ENCODE results near the gene SLC6A11. TPM values are rescaled to one million over a fixed set of nuclear protein-coding genes. Genes with fewer than 3 reads are reported as not detected.

The SLC6A11 gene
- total RNA-seq, 1 experiment from 2014 or later, result not detected

DNA sequence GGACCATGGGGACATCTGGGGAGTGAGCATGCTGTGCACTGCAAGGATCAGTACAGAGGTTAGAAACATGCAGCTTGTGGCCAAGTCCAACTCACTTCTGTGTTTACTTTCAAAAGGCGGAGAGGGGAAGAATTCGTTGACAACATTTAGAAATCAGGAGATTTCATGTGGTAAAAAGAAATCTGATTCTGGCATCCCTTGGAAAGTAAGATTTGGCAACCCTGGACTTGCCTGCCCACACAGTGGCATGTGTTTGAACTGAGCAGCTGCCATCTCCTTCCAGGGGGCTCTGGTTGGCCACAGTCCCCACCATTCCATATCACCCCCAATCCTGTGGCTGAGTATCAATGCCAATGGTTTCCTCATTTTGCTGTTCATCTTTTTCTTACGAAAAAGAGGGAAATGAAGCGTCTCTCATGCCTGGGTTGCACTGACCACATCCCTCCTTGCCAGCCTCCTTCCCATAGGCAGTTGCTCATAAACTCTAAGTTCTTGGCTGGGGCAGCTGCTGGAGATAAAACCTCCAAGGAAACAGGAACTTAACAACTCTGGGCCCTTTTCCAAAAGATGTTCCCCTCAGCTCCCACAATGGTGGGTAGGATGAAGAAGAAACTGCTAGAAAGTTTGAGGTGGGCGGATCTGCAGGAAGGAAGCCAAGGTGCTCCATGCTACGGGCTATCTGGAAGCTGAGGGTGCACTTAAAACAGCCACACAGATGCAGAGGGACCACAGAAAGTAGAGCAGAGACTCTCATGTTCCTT lies 29.2 kb downstream of the SLC6A11 start:
- H3K27me3 ChIP-seq (replicated peaks; ENCODE audit: insufficient read depth, low read depth, low read length, poor library complexity), result peaks cover 16% of the 10 kb centered on the region
- CTCF ChIA-PET, result no interaction called here

DNA sequence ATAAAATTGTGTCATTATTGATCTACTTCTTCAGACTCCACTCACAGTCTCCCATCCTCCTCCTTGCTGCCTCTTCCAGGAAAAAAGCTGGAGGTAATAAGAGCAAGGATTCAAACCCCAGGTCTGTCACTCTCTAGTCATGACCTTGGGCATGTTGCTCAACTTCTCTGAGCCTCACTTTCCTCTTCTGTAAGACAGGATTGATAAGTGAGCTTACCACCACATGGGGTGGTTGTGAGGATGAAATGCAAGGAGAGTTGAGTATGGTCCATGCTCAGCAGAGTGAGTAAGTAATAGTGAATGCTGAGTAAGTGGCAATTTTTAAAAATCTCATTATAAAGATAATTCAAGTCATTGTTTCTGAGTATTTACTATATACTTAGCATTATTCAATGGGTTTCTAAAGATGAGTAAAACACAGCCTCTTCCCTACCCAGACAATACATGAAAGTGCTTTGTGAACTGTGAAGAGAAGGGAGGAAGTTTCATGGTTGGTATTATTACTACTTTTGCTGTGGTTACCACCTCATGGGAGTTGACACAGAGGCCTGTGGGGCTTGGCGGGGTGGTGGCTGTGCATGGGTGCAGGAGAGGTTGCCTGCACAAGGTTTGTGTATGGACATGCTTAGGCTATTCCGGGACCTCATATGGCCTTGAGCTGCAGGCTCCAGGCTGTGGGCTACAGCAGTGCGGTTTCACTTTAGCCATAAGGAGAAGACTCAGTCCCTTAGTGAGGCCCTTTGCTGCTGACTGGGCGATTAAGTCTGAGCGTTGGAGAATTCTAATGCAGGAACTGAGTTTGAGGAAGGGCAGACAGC lies 30.0 kb downstream of the SLC6A11 start:
- no peak for DNase-seq (ENCODE audit: low spot score)
- ChIA-PET POLR2A (ENCODE audit: low non-redundant PET) (no interaction called here), CTCF (no interaction called here)
- BruUV-seq (replicated peaks), result no TSS peak
- Histone ChIP-seq H3K4me3 (ENCODE audit: low read depth, low read length, poor library complexity, severe bottlenecking) (no peak overlapping the region), H3K4me1 (ENCODE audit: insufficient read depth, low read length, poor library complexity, severe bottlenecking) (no peaks in the 10 kb centered on the region), H3K27ac (ENCODE audit: low read depth, low read length, poor library complexity, severe bottlenecking) (no peak overlapping the region), H3K9me3 (ENCODE audit: low read depth, low read length, poor library complexity, severe bottlenecking) (no peaks in the 10 kb centered on the region), H3K27me3 (replicated peaks; ENCODE audit: insufficient read depth, low read depth, low read length, poor library complexity) (peaks cover 14% of the 10 kb centered on the region), H3K36me3 (ENCODE audit: insufficient read depth, low read length, poor library complexity, severe bottlenecking) (no peaks in the 10 kb centered on the region)
- TF ChIP-seq CTCF (conservative IDR thresholded peaks at IDR 0.05; ENCODE audit: low read depth, low read length), result no peak
- TF ChIP-seq EZH2 (IDR thresholded peaks at IDR 0.05; ENCODE audit: borderline replicate concordance, low read depth, low read length, poor library complexity, severe bottlenecking), result no peak
- intact Hi-C loops (cut with micrococcal nuclease; ENCODE audit: unreplicated experiment), result no loop called here

More for the DNA sequence above, 29.2 kb downstream of the SLC6A11 start:
- DNase-seq (ENCODE audit: low spot score), result no peak
- no peak for TF ChIP-seq CTCF (conservative IDR thresholded peaks at IDR 0.05; ENCODE audit: low read depth, low read length)
- H3K4me1 ChIP-seq (ENCODE audit: insufficient read depth, low read length, poor library complexity, severe bottlenecking), result no peaks in the 10 kb centered on the region
- H3K9me3 ChIP-seq (ENCODE audit: low read depth, low read length, poor library complexity, severe bottlenecking), result no peaks in the 10 kb centered on the region
- H3K36me3 ChIP-seq (ENCODE audit: insufficient read depth, low read length, poor library complexity, severe bottlenecking), result no peaks in the 10 kb centered on the region
- H3K4me3 ChIP-seq (ENCODE audit: low read depth, low read length, poor library complexity, severe bottlenecking), result no peak overlapping the region
- POLR2A ChIA-PET (ENCODE audit: low non-redundant PET), result no interaction called here
- intact Hi-C loops (cut with micrococcal nuclease; ENCODE audit: unreplicated experiment), result no loop called here
- BruUV-seq (replicated peaks), result no TSS peak
- no peak overlapping the region for H3K27ac ChIP-seq (ENCODE audit: low read depth, low read length, poor library complexity, severe bottlenecking)

- Histone ChIP-seq H3K4me3 (ENCODE audit: low read depth, low read length, poor library complexity, severe bottlenecking) (no peak overlapping the region), H3K36me3 (ENCODE audit: insufficient read depth, low read length, poor library complexity, severe bottlenecking) (no peaks in the 10 kb centered on the region), H3K27ac (ENCODE audit: low read depth, low read length, poor library complexity, severe bottlenecking) (no peak overlapping the region), H3K27me3 (replicated peaks; ENCODE audit: insufficient read depth, low read depth, low read length, poor library complexity) (peaks cover 14% of the 10 kb centered on the region), H3K9me3 (ENCODE audit: low read depth, low read length, poor library complexity, severe bottlenecking) (no peaks in the 10 kb centered on the region), H3K4me1 (ENCODE audit: insufficient read depth, low read length, poor library complexity, severe bottlenecking) (no peaks in the 10 kb centered on the region)
- POLR2A ChIA-PET (ENCODE audit: low non-redundant PET), result no interaction called here
- CTCF ChIA-PET, result no interaction called here
- TF ChIP-seq EZH2 (IDR thresholded peaks at IDR 0.05; ENCODE audit: borderline replicate concordance, low read depth, low read length, poor library complexity, severe bottlenecking) (no peak), CTCF (conservative IDR thresholded peaks at IDR 0.05; ENCODE audit: low read depth, low read length) (no peak)
- BruUV-seq (replicated peaks), result no TSS peak
- intact Hi-C loops (cut with micrococcal nuclease; ENCODE audit: unreplicated experiment), result no loop called here
- DNase-seq (ENCODE audit: low spot score), result no peak
Measured at GRCh38 chr3:10846657-10846975, 30.6 kb downstream of the SLC6A11 start.
